K562 (cell line): Measurements from ENCODE around the gene PTPN7. TPM values are rescaled to one million over a fixed set of nuclear protein-coding genes. Genes with fewer than 3 reads are reported as not detected.

Experiments used
- ATAC-seq: fragments of 200-7000 bp; cut with Tn5 transposase; 3 replicates; pipeline ENCODE4 v1.9.1; 2020; ENCODE audit warnings: moderate library complexity
- BruUV-seq: library from RNA; stranded (reverse); fragments of 400-500 nt; replicated peaks from 2 replicates; lab custom pipeline; 2021; lab: Mats Ljungman, UMichigan
- CTCF ChIA-PET: fragments of 300-600 bp; formaldehyde crosslinking; extraction: SDS; loops from one replicate; lab custom pipeline; 2021; ENCODE audit warnings: low intra/inter-chr PET ratio; lab: Yijun Ruan, JAX
- POLR2A ChIA-PET: fragments of 300-600, 350-650 bp; sonication (Branson Sonifier 250); formaldehyde crosslinking; extraction: SDS; loops from one replicate; lab custom pipeline; 2021; ENCODE audit warnings: antibody characterized with exemption, inconsistent platforms; lab: Yijun Ruan, JAX
- DNase-seq, 4 experiments: peaks; one replicate each; pipeline versions ENCODE4 v3.0.0 to v3.0.0-alpha.2; 2011 to 2018; ENCODE audit warnings: low spot score in 3 of 4, mixed read lengths in 3 of 4; ENCODE audit errors: extremely low read depth in 1 of 4
- FAIRE-seq: peaks from 2 replicates; lab custom pipeline; 2011; peaks lifted over from hg19 to GRCh38; lab: Jason Lieb, UNC
- H2AFZ ChIP-seq: 2 replicates; pipeline ENCODE4 v1.6.0; 2011; ENCODE audit warnings: low read depth, low read length, control low read depth, inconsistent platforms
- H3K27ac ChIP-seq: fragments of 200-600 bp; 3 replicates; pipeline ENCODE4 v1.8.0; 2011; ENCODE audit warnings: low read depth, mild to moderate bottlenecking, control low read depth, inconsistent platforms, low read length, moderate library complexity, mixed read lengths; ENCODE audit errors: extremely low read depth
- H3K27me3 ChIP-seq, 2 experiments: fragments of 300-600 bp in 1 of 2; 2 replicates in 1 of 2; 3 replicates in 1 of 2; pipeline versions ENCODE4 v1.6.0 to v1.8.0; 2011; ENCODE audit warnings: inconsistent platforms in 2 of 2, low read length in 2 of 2, mild to moderate bottlenecking in 1 of 2, mixed read lengths in 1 of 2, moderate library complexity in 1 of 2; ENCODE audit not compliant: control insufficient read depth in 2 of 2, insufficient read depth in 2 of 2
- H3K36me3 ChIP-seq: fragments of 300-600 bp; 3 replicates; pipeline ENCODE4 v1.8.0; 2011; ENCODE audit warnings: mild to moderate bottlenecking, low read length, inconsistent platforms; ENCODE audit not compliant: control insufficient read depth, insufficient read depth
- H3K4me1 ChIP-seq, 2 experiments: fragments of 200-600 bp in 1 of 2; replicated peaks in 1 of 2; 2 replicates in 1 of 2; 3 replicates in 1 of 2; pipeline versions ENCODE4 v1.5.1 to v1.8.0; 2011; ENCODE audit warnings: inconsistent platforms in 2 of 2, low read length in 2 of 2, mild to moderate bottlenecking in 1 of 2, mixed read lengths in 1 of 2, moderate library complexity in 1 of 2; ENCODE audit not compliant: control insufficient read depth in 2 of 2, insufficient read depth in 2 of 2
- H3K4me2 ChIP-seq: 2 replicates; pipeline ENCODE4 v1.6.1; 2011; ENCODE audit warnings: low read length, control low read depth, inconsistent platforms, mixed read lengths; ENCODE audit not compliant: insufficient read depth
- H3K4me3 ChIP-seq: fragments of 200-600 bp; sonication (generic), shearing (Covaris generic); 2 replicates; pipeline ENCODE4 v1.5.1; 2016; ENCODE audit warnings: control low read depth, inconsistent platforms
- H3K79me2 ChIP-seq: fragments of 200-600 bp; 3 replicates; pipeline ENCODE4 v1.8.0; 2011; ENCODE audit warnings: low read length, inconsistent platforms; ENCODE audit not compliant: control insufficient read depth, insufficient read depth
- H3K9ac ChIP-seq, 2 experiments: 2 replicates each; pipeline versions ENCODE4 v1.6.0 to v1.6.1; 2011; ENCODE audit warnings: low read depth in 2 of 2, low read length in 2 of 2, control low read depth in 1 of 2, inconsistent platforms in 1 of 2, mild to moderate bottlenecking in 1 of 2, mixed read lengths in 1 of 2; ENCODE audit not compliant: insufficient read depth in 1 of 2
- H3K9me1 ChIP-seq: one replicate; pipeline ENCODE4 v1.6.0; 2011; ENCODE audit warnings: inconsistent platforms, mild to moderate bottlenecking, low read length, moderate library complexity; ENCODE audit not compliant: control insufficient read depth, insufficient read depth
- H3K9me3 ChIP-seq: replicated peaks from 2 replicates; pipeline ENCODE4 v1.5.1; 2011; ENCODE audit warnings: low read depth, low read length, inconsistent platforms; ENCODE audit not compliant: control insufficient read depth, insufficient read depth
- H4K20me1 ChIP-seq: replicated peaks from 2 replicates; pipeline ENCODE4 v1.6.1; 2011; ENCODE audit warnings: low read length, inconsistent platforms, mixed read lengths; ENCODE audit not compliant: control insufficient read depth, insufficient read depth
- CHAMP1 ChIP-seq: fragments of 450-650 bp; IDR thresholded peaks from 2 replicates; pipeline ENCODE4 v1.6.1; 2016; ENCODE audit warnings: mild to moderate bottlenecking
- NCOA1 ChIP-seq: fragments of 450-650 bp; IDR thresholded peaks from 2 replicates; pipeline ENCODE4 v1.6.1; 2016; ENCODE audit warnings: low read depth
- PBX2 ChIP-seq, 2 experiments: IDR thresholded peaks in 1 of 2; conservative IDR thresholded peaks in 1 of 2; 2 replicates each; pipeline ENCODE4 v1.6.1; 2016; ENCODE audit warnings: low read depth in 2 of 2, mild to moderate bottlenecking in 1 of 2, missing compliant biosample characterization in 1 of 2, missing genetic modification characterization in 1 of 2, moderate library complexity in 1 of 2
- POLR2AphosphoS2 ChIP-seq: IDR thresholded peaks from 2 replicates; pipeline ENCODE4 v1.6.1; 2012; ENCODE audit warnings: low read length, improper control_type of control experiment
- TFE3 ChIP-seq: fragments of 450-650 bp; formaldehyde crosslinking; IDR thresholded peaks from 2 replicates; pipeline ENCODE4 v1.4.0; 2020; ENCODE audit warnings: mild to moderate bottlenecking, mixed read lengths
- ZNF12 ChIP-seq: sonication (generic); formaldehyde crosslinking; IDR thresholded peaks from 2 replicates; pipeline ENCODE4 v1.4.0; 2020; ENCODE audit warnings: mild to moderate bottlenecking, missing genetic modification reagents
- WGBS: fragments of 100-300 bp; shearing (Covaris generic); methylation state at CpG from one replicate; pipeline ENCODE4 v1.1.6; 2016; ENCODE audit warnings: low coverage, mixed read lengths; ENCODE audit not compliant: insufficient coverage; ENCODE audit errors: missing lambda C conversion rate; 5-methylcytosine and 5-hydroxymethylcytosine counted together
- in situ Hi-C: fragments of 300-500 bp; cut with MboI; formaldehyde crosslinking; loops from 4 replicates; pipeline ENCODE4 v1.15.0; 2018; ENCODE audit warnings: inconsistent platforms, mixed read lengths
- intact Hi-C: fragments of 100-400 bp; cut with micrococcal nuclease; formaldehyde crosslinking; loops from 2 replicates; pipeline ENCODE4 v1.14.2; 2022
- polyA plus RNA-seq, 8 experiments: library from polyadenylated mRNA; depleted of rRNA in 4 of 8; stranded (reverse) in 5 of 8; unstranded in 3 of 8; fragments of >200 nt; fragmentation: Nextera tagmentation in 2 of 8; fragmentation: Illumina TruSeq in 1 of 8; extraction: Ambion mirVana in 2 of 8; extraction: Trizol in 1 of 8; gene quantifications; 2 replicates each; pipeline versions ENCODE4 v1.2.1 to v1.2.3, GENCODE V29; 2011 to 2014; ENCODE audit warnings: inconsistent platforms in 1 of 8, missing spikeins in 1 of 8
- total RNA-seq, 7 experiments: library from RNA; depleted of rRNA in 6 of 7; stranded (reverse); fragments of >200 nt in 6 of 7; fragmentation: Illumina TruSeq in 2 of 7; extraction: Trizol in 2 of 7; gene quantifications; 2 replicates each; pipeline versions ENCODE4 v1.2.1 to v1.2.3, GENCODE V29; 2011 to 2021; ENCODE audit warnings: low replicate concordance in 1 of 7

PTPN7 gene
- total and polyA plus RNA-seq, 9 of the 15 experiments (the other 6 are each of a cell fraction or from before 2014, with no cell fraction given): 18.7 to 144 (median 120) TPM

DNA sequence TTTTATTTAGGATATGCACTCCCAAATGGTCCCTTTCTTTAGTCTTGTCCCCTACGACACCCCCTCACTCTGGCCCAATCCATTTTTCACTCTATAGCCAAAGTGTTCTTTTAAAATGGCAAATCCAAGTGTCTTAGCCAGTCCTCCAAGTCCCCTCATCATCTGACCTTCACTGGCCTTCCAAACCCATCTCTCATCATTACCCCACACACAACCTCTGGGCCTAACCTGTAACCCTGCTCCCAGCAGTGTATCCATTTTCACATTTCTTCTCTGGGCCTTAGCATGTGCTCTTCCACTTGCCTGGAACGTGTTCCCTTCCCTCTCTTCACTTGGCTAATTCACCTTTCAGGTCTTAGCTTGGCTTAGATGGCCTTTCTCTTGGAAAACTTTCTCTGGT, 9.4 kb downstream of the PTPN7 start:
- in situ Hi-C loops: no loop called here
- no TSS peak for BruUV-seq
- Histone ChIP-seq H3K36me3 (peaks cover 93% of the 10 kb centered on the region), H4K20me1 (peaks cover 7% of the 10 kb centered on the region; the same call in 1 of the 2 replicates), H3K9me1 (no peaks in the 10 kb centered on the region), H3K27me3 (no peaks in the 10 kb centered on the region), H3K4me2 (no peak overlapping the region), H2AFZ (no peak overlapping the region)
- no peak for ATAC-seq
- intact Hi-C loops: loop anchor here (10.0 kb wide), 1 partner anchor 654 kb away; the partner anchor contains the start of gene KDM5B
- FAIRE-seq: no peak
- peak; percentile 56; the same call in 1 of the 2 replicates for TF ChIP-seq POLR2AphosphoS2
- TF ChIP-seq NCOA1: no peak
- TF ChIP-seq, all 486 proteins: peak for 1
- H3K9me3 ChIP-seq: no peaks in the 10 kb centered on the region
- H3K9ac ChIP-seq: peak overlapping the region in 1 of 2 experiments; percentile 53; a peak in 2 of 4 replicates
- no peak for DNase-seq
- peak overlapping the region; percentile 30; the same call in 2 of the 3 replicates for H3K27ac ChIP-seq
- H3K4me1 ChIP-seq: peaks cover 18 to 26% of the 10 kb centered on the region in 2 experiments
- POLR2A ChIA-PET: interaction anchor here (0.7 to 1.3 kb wide), 3 partner anchors 24 to 57 kb away, joined by 3 to 4 read pairs (median 3); no protein-coding TSS in a partner anchor
- peaks cover 20% of the 10 kb centered on the region; the same call in 1 of the 3 replicates for H3K79me2 ChIP-seq
- CTCF ChIA-PET: no interaction called here
- WGBS: 76% methylated on average over 2 of the region's 2 CpGs
- no peak overlapping the region for H3K4me3 ChIP-seq

GRCh38 chr1:202150602-202151001, 9.8 kb downstream of the PTPN7 start:
- CTCF ChIA-PET: no interaction called here
- DNase-seq: no peak
- no peak for TF ChIP-seq TFE3 (CRISPR knock-in tag)
- TF ChIP-seq ZNF12 (CRISPR knock-in tag): no peak
- TF ChIP-seq PBX2 (CRISPR knock-in tag; IDR thresholded peaks at IDR 0.05; ENCODE audit: low read depth): no peak
- no peak for TF ChIP-seq PBX2 (tag; conservative IDR thresholded peaks at IDR 0.05; ENCODE audit: low read depth)
- no peak for TF ChIP-seq CHAMP1

More at GRCh38 chr1:202150602-202151001, 9.8 kb downstream of the PTPN7 start:
- Histone ChIP-seq H3K4me2 (no peak overlapping the region), H3K4me1 (peaks cover 18 to 22% of the 10 kb centered on the region in 2 experiments), H3K36me3 (peaks cover 88% of the 10 kb centered on the region), H3K9ac (peak overlapping the region; percentile 10 to 53; a peak in 1 of 4 replicates), H3K9me3 (no peaks in the 10 kb centered on the region), H4K20me1 (peaks cover 7% of the 10 kb centered on the region; the same call in 1 of the 2 replicates), H2AFZ (no peak overlapping the region), H3K9me1 (no peaks in the 10 kb centered on the region), H3K4me3 (no peak overlapping the region), H3K27me3 (no peaks in the 10 kb centered on the region), H3K79me2 (peaks cover 16% of the 10 kb centered on the region; the same call in 1 of the 3 replicates), H3K27ac (peak overlapping the region; percentile 30; the same call in 1 of the 3 replicates)
- ATAC-seq: no peak; the same call in 2 of the 3 replicates
- POLR2A ChIA-PET: interaction anchor here (0.7 to 1.3 kb wide), 3 partner anchors 24 to 57 kb away, joined by 3 to 4 read pairs (median 4); no protein-coding TSS in a partner anchor
- in situ Hi-C loops (no loop called here), intact Hi-C loops (loop anchor here (10.0 kb wide), 1 partner anchor 654 kb away; the partner anchor contains the start of gene KDM5B)
- no peak for FAIRE-seq
- BruUV-seq: no TSS peak
- WGBS: 52% methylated on average over 8 of the region's 8 CpGs
